ENCODE data around the gene CCR9. TPM values are rescaled to one million over a fixed set of nuclear protein-coding genes. Genes with fewer than 3 reads are reported as not detected.
A peak's percentile ranks its signal among the peaks of the same experiment; 100 is the strongest.

Gene CCR9
- total and polyA plus RNA-seq, 5 experiments from 2014 or later: 0.33 to 2.0 (median 1.2) TPM; not detected in 1

DNA sequence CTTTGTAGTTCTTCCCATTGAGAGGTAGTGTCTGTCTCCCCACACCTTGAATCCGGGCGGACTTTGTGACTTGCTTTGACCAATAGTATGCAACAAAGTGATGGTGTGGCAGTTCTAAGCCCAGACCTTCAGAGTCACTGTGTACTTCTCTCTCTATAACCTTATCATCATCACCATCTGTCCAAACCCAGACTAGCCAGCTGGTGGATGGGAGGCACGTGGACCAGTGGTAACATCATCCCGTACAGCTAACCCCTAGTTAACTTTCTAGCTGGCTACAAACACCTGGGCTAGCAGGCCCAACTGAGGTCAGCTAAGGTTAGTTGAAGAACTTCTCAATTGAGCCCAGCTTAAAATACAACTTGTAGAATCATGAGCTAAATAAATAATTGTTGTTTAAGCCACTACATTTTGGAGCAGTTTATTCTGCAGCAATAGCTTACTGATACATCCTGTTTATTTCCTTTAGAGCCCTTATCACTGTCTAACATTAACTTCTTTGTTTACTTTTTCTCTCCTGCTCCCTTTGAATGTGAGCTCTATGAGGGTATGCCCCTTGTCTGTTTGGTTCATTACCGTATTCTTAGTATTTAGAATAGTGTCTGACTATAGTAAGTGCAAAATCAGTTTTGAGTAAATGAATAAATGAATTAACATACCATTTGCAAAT, 11.5 kb upstream of the CCR9 start:
- POLR2A ChIA-PET: no interaction called here
- H3K4me3 Mint-ChIP-seq: no peak overlapping the region

DNA sequence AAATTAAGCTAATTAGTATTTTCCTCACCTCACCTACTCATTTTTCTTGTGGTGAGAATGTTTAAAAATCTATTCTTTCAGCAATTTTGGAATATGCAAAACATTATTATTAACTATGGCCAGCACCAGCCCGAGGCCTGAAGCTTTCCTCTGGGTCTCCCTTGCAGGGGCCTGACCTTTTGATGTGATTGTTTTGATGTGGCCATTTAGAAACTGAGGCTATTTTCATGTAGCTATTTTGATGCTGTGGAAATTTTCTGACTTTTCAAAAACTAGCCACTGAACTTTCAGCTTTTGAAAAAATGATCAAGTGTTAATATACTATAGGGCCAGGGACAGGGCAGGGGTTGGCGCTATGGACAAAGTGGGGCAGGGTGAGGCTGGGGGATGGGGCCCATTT, 8.2 kb upstream of the CCR9 start:
- H3K27me3 Mint-ChIP-seq: peaks cover 5 to 25% (median 10%) of the 10 kb centered on the region in 5 donors
- no peak overlapping the region for H3K4me3 Mint-ChIP-seq
- POLR2A ChIA-PET: interaction anchor here (0.8 to 1.0 kb wide), 2 partner anchors 9 to 30 kb away, joined by 3 to 5 read pairs; no protein-coding TSS in a partner anchor
- no peak overlapping the region for H3K27ac Mint-ChIP-seq
- H3K36me3 Mint-ChIP-seq: peaks cover 0 to 8% (median 0%) of the 10 kb centered on the region in 3 donors
- peaks cover 0 to 12% (median 4%) of the 10 kb centered on the region in 9 donors for H3K9me3 Mint-ChIP-seq
- ATAC-seq (no peak), DNase-seq (no peak)
- peaks cover 12 to 29% (median 13%) of the 10 kb centered on the region in 4 donors for H3K4me1 Mint-ChIP-seq

More for the DNA sequence above, 11.5 kb upstream of the CCR9 start:
- peaks cover 23 to 34% (median 29%) of the 10 kb centered on the region in 4 donors for H3K4me1 Mint-ChIP-seq
- H3K36me3 Mint-ChIP-seq: peaks cover 0 to 8% (median 0%) of the 10 kb centered on the region in 3 donors
- H3K9me3 Mint-ChIP-seq: peaks cover 0 to 12% (median 4%) of the 10 kb centered on the region in 9 donors
- DNase-seq: no peak
- ATAC-seq: no peak
- H3K27ac Mint-ChIP-seq: no peak overlapping the region
- H3K27me3 Mint-ChIP-seq: peaks cover 10 to 38% (median 19%) of the 10 kb centered on the region in 5 donors

DNA sequence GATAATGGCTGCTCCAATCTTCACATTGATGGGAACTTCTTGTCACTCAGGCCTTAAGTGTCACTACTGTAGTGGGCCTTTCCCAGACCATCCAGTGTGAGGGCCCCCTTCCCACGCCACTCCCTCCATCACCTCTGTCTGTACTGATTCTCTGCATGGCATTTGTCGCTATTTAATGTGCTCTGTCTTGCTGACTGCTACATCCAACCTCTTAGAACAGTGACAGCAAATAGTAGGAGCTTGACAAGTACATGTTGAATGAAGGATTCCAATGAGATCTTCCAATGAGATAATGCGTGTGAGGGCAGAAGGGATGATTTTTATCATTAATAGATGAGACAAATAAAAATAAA, 5.6 kb upstream of the CCR9 start:
- Mint-ChIP-seq H3K27ac (peak overlapping the region in 2 of 10 donors; percentile 2 to 60), H3K4me1 (peaks cover 8 to 27% (median 13%) of the 10 kb centered on the region in 4 donors), H3K4me3 (peak overlapping the region in 1 of 10 donors; percentile 3), H3K36me3 (no peaks in the 10 kb centered on the region), H3K9me3 (no peaks in the 10 kb centered on the region), H3K27me3 (peaks cover 0 to 9% (median 2%) of the 10 kb centered on the region in 5 donors)
- ATAC-seq: no peak
- POLR2A ChIA-PET: no interaction called here
- no peak for DNase-seq

DNA sequence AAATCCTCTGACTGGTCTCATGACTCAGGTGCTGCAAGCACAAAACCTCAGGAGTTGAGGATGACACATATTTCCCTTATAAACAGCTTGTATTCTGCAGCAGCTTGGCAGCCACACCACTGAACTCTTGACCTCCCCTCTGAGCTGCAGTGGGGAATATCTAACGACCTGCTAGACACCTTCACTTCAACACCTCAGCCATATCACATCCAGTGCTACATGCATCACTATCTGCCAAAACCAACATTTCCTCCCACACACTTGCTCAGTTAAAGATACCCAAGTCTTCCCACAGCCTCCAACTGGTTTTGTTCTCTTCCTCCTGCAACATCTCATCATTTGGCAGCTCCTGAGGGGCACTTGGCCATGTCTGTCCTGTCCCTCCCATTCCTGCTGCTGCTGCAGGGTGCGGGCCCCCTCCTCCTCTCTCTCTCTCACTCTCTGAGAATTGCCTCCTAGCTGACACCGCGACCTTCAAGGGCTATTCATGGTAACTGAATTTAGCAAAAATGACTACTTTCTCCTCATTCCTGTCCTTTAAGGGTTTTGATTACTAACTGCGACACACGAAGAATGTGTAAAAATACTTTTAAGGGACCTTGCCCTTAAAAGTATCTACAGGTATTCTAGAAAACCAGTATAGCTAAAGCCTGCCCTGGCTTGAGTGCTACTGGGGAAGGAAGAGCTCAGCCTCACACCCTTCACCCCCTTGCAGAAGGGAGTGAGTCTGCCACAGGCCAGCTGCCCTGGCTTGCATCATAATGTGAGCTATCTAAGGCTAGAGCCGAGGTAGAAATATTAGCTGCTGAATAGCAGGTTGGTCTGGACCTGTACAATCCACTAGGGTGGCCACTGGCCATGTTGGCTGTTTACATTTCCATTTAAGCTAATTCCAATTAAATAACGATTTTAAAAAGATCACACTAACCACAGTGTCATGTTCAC, 5.0 kb upstream of the CCR9 start:
- DNase-seq (peak in 2 of 10 donors; percentile 24 to 32), ATAC-seq (peak; percentile 71 to 74)
- H3K4me3 Mint-ChIP-seq: peak overlapping the region in 3 of 10 donors; percentile 14 to 46 (median 17)
- peaks cover 0 to 9% (median 2%) of the 10 kb centered on the region in 5 donors for H3K27me3 Mint-ChIP-seq
- POLR2A ChIA-PET: no interaction called here
- no peaks in the 10 kb centered on the region for H3K36me3 Mint-ChIP-seq
- H3K27ac Mint-ChIP-seq: peak overlapping the region in 4 of 10 donors; percentile 2 to 60 (median 28)
- peaks cover 9 to 32% (median 16%) of the 10 kb centered on the region in 4 donors for H3K4me1 Mint-ChIP-seq
- no peaks in the 10 kb centered on the region for H3K9me3 Mint-ChIP-seq

DNA sequence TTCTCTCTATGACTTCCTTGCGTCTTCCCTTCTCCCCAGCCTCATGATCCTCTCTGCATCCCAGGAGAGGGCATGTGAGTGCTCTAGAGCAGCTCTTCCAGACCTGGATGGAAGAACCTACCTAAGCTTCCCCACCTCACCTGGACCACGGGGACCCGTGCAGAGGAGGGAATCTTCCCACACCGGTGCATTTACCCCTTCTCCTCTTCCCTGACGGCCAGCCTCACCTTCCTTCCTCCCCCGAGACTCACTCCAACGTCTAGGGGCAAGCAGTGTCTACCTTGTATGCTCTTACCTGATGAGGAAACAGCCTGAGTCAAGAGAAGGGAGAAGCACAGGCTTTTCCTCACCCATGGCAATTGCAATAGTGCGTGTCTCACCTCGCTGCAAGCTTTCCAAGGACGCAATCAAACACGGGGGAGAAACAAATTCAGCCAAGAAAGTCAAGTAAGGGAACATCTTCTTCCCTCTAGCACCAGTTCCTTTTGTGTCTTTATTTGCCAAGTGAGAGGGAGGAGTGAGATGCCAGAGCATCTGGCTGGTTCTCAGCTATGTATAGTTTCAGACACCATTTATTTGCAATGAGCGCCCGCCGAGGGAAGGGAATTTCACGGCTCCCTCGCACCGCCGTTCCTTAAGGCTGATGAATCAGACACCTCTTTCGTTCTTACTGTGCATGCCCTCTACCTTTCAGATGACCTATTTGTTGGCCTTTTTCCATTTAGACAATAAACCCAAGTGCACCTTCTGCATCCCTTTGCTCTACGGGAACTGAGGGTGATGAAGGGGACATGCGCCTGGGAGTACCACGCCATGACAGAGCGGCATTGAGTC, 1.8 kb upstream of the CCR9 start:
- ATAC-seq: no peak
- Mint-ChIP-seq H3K4me1 (peaks cover 12 to 43% (median 22%) of the 10 kb centered on the region in 4 donors), H3K4me3 (no peak overlapping the region), H3K9me3 (no peaks in the 10 kb centered on the region), H3K27me3 (peaks cover 0 to 2% (median 0%) of the 10 kb centered on the region in 5 donors), H3K27ac (no peak overlapping the region), H3K36me3 (no peaks in the 10 kb centered on the region)
- POLR2A ChIA-PET: no interaction called here
- DNase-seq: no peak

DNA sequence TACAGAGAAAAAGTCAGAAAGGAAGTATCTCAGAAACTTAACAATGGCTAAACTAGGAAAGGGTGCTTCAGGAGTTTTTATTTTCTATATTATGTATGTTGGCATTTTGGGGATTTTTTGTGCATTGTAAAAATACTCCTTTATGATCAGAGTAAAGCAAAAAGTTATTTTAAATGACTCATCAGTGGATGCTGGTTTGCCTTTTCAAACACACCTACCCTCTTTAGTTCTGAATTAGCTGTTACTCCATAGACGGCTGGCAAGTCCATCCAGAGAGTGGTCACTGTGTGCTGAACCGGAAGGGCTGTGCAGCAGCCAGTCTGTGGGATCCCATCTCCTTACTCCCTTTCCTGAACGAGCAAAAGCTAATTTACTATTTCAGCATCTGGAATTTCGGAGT, 942 bp downstream of the CCR9 start:
- Mint-ChIP-seq H3K27ac (peak overlapping the region in 1 of 10 donors; percentile 2), H3K36me3 (no peaks in the 10 kb centered on the region), H3K9me3 (peaks cover 0 to 2% (median 0%) of the 10 kb centered on the region in 9 donors), H3K4me3 (no peak overlapping the region), H3K4me1 (peaks cover 9 to 44% (median 29%) of the 10 kb centered on the region in 4 donors), H3K27me3 (peaks cover 3 to 20% (median 10%) of the 10 kb centered on the region in 5 donors)
- DNase-seq (no peak), ATAC-seq (no peak)
- POLR2A ChIA-PET: interaction anchor here (1.0 kb wide), 1 partner anchor 9 kb away, joined by 3 read pairs; no protein-coding TSS in a partner anchor

DNA sequence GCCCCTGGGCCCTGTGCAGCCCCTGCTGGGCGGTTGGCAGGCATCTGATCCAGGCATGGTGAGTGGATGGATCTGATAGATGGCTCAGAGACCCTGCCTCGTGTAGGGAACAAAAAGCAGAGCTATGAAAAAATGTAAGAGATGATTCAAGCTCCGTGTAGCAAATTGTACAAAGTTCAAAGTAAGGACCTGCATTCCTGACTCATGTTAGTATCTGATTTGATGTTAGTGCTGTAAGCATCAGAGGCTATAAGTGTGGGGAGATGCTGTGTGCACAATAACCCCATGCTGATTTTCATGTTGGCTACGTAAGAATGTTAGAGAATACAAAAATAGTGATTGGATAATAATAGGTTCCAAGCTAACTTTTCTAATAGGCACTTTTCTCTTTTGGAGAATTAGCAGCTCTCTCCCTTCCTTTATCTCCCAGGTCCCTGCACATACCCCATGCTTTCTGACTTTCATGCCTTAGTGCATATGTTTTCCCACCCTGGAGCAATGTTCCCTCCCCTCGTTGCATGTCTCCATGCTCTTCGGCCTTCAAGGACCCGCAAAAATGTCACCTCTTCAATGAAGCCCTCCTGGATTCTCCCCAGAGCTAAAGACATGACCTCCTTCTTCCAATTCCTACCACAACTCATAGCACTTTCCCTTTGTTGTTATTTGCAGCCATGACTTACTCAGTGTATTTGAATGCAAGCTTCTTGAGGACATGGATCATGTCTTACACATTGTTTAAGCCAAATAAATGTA, 1.6 kb downstream of the CCR9 start:
- peaks cover 10 to 50% (median 36%) of the 10 kb centered on the region in 4 donors for H3K4me1 Mint-ChIP-seq
- peaks cover 0 to 2% (median 0%) of the 10 kb centered on the region in 9 donors for H3K9me3 Mint-ChIP-seq
- peak overlapping the region in 2 of 10 donors; percentile 22 to 41 for H3K27ac Mint-ChIP-seq
- POLR2A ChIA-PET: interaction anchor here (1.0 kb wide), 1 partner anchor 10 kb away, joined by 3 read pairs; no protein-coding TSS in a partner anchor
- DNase-seq: no peak
- H3K4me3 Mint-ChIP-seq: peak overlapping the region in 1 of 10 donors; percentile 11
- H3K36me3 Mint-ChIP-seq: no peaks in the 10 kb centered on the region
- no peak for ATAC-seq
- H3K27me3 Mint-ChIP-seq: peaks cover 3 to 23% (median 12%) of the 10 kb centered on the region in 5 donors

DNA sequence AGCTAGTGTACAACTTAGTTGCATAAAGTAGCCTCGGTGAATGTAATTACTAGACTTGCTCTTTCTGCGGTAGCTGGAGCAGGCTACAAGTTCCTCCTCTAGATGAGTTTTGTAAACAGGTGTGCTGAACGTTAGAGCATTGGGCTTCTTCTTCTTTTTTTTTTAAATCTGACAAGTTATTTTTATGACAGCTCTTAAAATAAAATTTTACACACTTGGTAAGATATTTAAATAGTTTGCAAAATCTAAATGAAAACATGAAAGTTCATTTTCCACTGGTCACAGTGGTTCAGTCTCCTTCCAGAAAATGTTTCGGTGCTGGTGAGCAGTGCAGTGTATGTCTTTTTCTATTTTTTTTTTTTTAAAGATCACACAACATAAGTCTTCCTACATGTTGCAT, 3.0 kb downstream of the CCR9 start:
- Mint-ChIP-seq H3K4me3 (peak overlapping the region in 1 of 10 donors; percentile 19), H3K4me1 (peaks cover 16 to 64% (median 49%) of the 10 kb centered on the region in 4 donors), H3K27me3 (peaks cover 3 to 23% (median 12%) of the 10 kb centered on the region in 5 donors), H3K9me3 (peaks cover 0 to 2% (median 0%) of the 10 kb centered on the region in 9 donors), H3K36me3 (no peaks in the 10 kb centered on the region), H3K27ac (no peak overlapping the region)
- POLR2A ChIA-PET: interaction anchor here (0.6 to 0.7 kb wide), 3 partner anchors 14 to 1870 kb away, joined by 3 to 5 read pairs (median 3); no protein-coding TSS in a partner anchor
- ATAC-seq (no peak), DNase-seq (no peak)

DNA sequence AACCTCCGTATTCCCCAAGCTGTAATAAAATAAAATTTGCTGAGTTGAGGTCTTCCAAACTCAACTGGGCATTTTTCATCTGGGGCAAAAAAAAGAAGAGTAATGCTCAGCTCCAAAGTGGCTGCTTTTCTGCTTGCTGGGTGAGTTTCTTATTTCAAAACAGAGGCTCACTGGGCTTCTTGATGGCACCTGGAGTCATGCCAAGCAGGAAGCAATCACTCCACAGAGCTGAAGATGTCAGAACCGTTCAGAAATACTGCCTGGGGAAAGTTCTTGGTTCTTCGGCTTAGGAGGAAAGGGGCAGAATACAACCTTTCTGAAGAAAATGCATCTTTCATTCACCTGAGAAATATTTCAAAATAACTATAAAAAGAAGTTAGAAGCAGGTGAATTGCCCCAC, 4.1 kb downstream of the CCR9 start:
- DNase-seq: peak in 8 of 10 donors; percentile 16 to 55 (median 33)
- POLR2A ChIA-PET: interaction anchor here (0.7 kb wide), 1 partner anchor 49 kb away, joined by 3 read pairs; no protein-coding TSS in a partner anchor
- peaks cover 17 to 70% (median 52%) of the 10 kb centered on the region in 4 donors for H3K4me1 Mint-ChIP-seq

DNA sequence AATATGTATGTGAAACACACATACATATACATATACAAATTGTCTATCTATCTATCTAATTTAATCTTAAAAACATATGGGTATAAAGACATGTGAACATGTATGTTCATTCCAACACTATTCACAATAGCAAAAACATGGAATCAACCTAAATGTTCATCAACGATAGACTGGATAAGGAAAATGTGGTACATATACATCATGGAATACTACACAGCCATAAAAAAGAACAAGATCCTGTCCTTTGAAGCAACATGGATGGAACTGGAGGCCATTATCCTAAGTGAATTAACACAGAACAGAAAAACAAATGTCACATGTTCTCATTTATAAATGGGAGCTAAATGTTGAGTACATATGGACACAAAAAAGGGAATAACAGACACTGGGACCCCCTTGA, 5.8 kb downstream of the CCR9 start:
- ATAC-seq (no peak), DNase-seq (no peak)
- Mint-ChIP-seq H3K27me3 (peaks cover 3 to 25% (median 13%) of the 10 kb centered on the region in 5 donors), H3K4me1 (peaks cover 13 to 63% (median 45%) of the 10 kb centered on the region in 4 donors), H3K27ac (peak overlapping the region in 1 of 10 donors; percentile 74), H3K4me3 (no peak overlapping the region), H3K9me3 (peaks cover 0 to 2% (median 0%) of the 10 kb centered on the region in 9 donors), H3K36me3 (no peaks in the 10 kb centered on the region)
- POLR2A ChIA-PET: no interaction called here

More for the DNA sequence above, 4.1 kb downstream of the CCR9 start:
- Mint-ChIP-seq H3K27ac (peak overlapping the region in 5 of 10 donors; percentile 4 to 46 (median 18)), H3K27me3 (peaks cover 3 to 23% (median 12%) of the 10 kb centered on the region in 5 donors), H3K9me3 (peaks cover 0 to 2% (median 0%) of the 10 kb centered on the region in 9 donors), H3K4me3 (peak overlapping the region; percentile 24 to 70 (median 60)), H3K36me3 (no peaks in the 10 kb centered on the region)
- peak; percentile 47 to 60 for ATAC-seq

DNA sequence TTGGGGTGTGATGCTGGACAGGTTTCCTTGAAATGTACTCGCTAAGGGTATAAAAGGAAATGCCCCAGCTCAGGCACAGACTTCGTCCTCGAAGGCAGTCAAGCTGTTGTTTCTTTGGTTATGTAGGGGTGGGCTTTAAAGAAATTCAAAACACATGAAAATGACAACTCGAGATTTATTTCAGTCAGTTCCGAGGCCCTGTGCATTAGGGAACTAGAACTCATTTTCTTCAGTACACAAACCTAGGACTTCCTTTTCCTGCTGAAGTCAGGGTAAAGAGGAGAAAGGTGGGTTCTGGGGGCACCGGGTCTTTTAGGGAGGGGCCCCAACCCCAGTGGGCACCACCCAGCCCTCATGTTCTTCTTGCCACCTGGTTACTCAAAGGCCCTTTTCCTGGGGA, 7.7 kb downstream of the CCR9 start:
- Mint-ChIP-seq H3K27me3 (peaks cover 3 to 33% (median 18%) of the 10 kb centered on the region in 5 donors), H3K9me3 (peaks cover 0 to 2% (median 0%) of the 10 kb centered on the region in 9 donors), H3K4me3 (peak overlapping the region in 3 of 10 donors; percentile 9 to 25 (median 12)), H3K36me3 (no peaks in the 10 kb centered on the region), H3K27ac (peak overlapping the region in 4 of 10 donors; percentile 9 to 56 (median 27)), H3K4me1 (peaks cover 17 to 55% (median 42%) of the 10 kb centered on the region in 4 donors)
- POLR2A ChIA-PET: no interaction called here
- DNase-seq (no peak), ATAC-seq (no peak)

Data from naive thymus-derived CD8-positive, alpha-beta T cell (primary cell).